DMS53 (cell line): Measurements from ENCODE around the gene CACFD1.

Experiments used
- DNase-seq: peaks from one replicate; lab custom pipeline; 2025; lab: John Stamatoyannopoulos, UW

The CACFD1 gene

GRCh38 chr9:133464638-133465037 is 4.9 kb downstream of the CACFD1 start:
- no peak for DNase-seq

DNA sequence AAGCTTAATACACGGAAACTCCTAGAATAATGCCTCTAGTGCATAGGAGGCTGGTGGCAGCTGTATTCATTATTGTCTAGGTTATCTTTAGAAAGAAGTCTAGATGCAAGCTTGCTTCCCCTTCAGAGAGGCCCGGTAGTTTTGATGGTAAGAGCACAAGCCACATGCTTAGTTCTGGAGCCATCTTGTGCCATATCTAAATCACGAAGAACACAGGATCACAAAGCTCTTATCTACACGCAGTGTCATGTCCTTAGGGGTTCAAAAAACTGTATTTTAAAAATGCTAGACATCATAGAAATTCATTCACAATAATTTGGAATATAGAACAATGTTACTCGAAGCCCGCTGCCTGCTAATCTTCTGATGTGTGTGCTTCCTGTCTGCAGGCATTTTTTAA is 6.2 kb downstream of the CACFD1 start:
- DNase-seq, result no peak

DNA sequence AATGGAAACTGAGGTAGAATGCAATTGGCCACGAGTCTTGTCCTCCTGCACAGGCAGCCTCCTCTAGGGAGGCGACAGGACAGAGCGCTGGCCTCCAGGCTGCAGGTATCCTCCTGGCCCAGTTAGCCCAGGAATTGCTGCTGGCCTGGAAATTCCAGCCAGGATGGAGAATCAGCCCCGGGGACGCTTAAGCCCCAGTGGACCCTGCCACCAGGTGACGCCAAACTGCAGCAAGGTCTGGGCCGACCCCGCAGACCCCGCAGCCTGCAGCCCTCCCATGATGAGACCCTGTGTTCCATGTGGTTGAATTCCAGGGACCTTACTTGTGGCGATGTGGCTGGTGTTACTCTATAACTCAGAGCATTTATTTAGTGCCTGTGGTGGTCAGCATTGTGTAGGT is 7.3 kb downstream of the CACFD1 start:
- no peak for DNase-seq

DNA sequence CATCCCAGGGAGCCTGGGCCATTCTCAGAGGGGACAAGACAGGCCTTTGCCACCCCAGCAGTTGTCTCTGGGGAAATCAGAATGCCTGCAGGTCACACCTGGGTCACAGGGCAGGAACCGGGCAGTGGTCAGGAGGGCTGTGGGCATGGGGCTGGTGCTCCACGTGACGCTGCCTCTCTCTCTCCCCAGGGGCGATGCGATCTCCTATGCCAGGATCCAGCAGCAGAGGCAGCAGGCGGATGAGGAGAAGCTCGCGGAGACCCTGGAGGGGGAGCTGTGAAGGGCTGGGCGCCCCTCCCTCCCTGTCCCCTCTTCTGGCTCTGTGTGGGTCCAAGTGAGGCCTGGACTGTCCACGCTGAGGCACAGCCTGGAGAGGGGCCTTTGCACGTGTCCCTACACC is 8.6 kb downstream of the CACFD1 start:
- DNase-seq, result no peak

DNA sequence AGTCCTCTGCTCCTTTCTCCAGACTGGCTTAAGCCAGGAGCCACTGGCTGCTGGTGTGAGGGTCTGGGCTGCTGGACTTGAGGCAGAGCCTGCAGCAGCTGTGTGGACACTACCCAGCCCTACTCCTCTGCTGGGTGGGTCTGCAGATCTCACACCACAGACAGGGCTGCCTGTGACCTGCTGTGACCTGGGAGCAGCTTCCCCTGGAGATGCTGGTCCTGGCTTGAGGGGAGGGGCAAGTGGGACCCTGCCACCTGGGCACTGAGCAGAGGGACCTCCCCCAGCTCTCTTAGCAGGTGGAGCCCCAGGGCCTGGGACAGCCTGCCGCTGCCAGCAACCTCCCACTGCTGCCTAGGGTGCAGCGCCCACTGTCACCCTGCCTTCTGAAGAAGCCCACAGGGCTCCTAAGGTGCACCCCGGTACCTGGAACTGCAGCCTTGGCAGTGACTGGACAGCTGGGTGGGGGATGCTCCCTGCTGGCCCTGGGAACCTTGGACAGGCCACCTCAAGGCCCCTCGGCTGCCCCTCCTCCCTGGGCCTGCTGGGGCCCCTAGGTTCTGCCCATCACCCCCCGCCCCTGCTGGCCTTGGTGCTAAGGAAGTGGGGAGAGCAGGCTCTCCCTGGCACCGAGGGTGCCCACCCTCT is 9.1 kb downstream of the CACFD1 start:
- no peak for DNase-seq

DNA sequence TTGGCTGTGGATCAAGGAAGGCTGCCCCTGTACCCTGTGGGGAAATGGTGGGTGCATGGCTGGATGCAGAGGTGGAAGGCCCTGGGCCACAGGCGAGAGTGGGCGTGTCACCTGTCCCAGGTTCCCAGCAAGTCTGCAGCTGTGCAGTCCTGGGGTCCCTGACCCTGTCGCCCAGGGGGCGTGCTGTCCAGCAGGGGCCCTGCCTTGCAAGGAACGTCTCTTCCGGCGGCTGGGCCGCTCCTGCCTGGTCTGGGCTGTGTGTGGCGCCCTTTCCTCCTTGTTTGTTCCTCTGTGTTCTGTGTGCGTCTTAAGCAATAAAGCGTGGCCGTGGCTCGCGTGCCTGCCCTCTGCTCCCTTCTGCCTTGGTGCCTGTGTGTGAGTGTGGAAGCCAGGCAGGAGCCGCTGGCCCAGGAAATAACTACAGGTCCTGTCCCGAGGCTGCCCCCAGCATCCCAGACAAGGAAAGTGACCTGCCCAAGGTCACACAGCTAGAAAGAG is 10.7 kb downstream of the CACFD1 start:
- no peak for DNase-seq

- no peak for DNase-seq
These were observed 11.2 kb downstream of the CACFD1 start for GRCh38 chr9:133470988-133471387.

DNA sequence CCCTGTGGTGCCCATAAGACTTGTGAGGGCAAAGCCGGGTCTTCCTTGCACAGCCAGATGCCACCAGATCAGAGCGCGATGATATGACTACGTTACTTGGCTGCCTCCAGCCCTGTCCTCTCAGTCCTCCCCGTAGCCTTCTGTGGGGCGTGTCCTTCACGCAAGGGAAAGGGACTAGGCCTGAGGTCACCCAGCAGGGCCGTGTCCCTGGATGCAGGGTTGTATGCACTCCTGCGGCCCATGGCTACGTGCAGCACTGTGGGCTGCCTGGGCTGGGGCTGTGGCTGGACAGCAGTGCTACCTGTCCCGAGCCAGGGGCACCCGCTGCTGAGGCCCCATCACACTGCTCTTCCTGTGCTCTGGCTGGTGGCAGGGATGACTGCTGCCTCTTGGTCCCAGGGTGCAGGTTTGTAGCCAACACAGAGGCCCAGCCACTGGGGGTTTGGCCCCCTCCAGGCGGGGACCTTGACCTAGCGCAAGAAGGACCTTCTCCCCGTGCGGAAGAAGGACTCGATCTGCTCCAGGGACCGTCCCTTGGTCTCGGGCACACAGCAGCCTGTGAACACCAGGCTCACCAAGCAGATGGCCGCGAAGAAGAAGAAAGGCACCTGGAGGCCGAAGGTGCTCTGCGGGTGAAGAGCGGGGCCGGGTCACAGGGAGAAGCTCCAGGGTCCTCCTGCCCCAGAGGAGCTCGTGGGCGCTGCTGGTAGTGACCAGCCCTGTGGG is 11.9 kb downstream of the CACFD1 start:
- DNase-seq, result peak; percentile 38

DNA sequence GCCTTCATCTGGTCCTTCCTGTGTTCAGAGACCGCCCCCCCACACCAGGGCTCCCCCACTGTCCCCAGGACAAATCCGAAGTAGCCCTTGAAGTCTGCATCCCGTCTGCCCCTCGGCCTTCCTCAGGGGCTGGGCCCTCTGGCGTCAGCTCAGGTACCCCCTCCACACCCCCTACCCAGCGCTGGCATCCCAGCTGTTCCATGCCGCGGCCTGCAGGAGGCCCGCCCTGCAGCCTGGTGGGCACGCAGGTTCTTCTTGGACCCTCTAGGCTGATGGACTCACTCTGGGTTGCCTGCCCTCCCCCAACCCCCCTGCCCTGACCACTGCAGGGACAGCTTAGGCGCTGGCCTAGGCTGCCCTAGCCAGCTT is 12.5 kb downstream of the CACFD1 start:
- no peak for DNase-seq

DNA sequence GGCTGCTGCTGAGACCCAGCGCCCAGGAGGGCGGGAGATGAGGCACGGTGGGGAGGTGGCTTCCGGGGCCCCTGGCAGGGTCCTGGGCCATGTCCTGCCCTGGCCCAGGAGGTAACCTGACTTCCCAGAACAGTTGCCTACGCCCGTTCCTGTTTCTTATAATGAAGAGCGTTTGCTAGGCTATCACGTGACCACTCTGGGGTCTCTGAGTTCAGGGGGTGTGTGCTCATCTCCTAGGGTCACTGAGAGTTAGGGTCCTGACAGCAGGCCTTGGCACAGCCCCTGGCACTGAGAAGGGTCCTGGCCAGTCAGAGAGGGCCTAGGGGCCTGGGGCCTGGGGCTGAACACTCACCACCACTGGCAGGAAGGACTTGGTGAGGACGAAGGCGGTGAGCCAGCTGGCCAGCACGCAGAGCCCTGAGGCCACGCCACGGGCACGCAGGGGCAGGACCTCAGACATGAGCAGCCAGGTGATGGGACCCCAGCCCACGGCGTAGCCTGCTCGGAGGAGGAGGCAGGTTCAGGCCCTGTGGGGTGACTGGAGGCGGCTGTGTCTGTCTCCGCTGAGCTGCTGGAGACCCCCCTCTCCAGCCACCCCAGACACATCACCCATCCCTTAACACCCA is 13.1 kb downstream of the CACFD1 start:
- no peak for DNase-seq

GRCh38 chr9:133473743-133474142 is 14.0 kb downstream of the CACFD1 start:
- no peak for DNase-seq

GRCh38 chr9:133474215-133474614 is 14.4 kb downstream of the CACFD1 start:
- no peak for DNase-seq

DNA sequence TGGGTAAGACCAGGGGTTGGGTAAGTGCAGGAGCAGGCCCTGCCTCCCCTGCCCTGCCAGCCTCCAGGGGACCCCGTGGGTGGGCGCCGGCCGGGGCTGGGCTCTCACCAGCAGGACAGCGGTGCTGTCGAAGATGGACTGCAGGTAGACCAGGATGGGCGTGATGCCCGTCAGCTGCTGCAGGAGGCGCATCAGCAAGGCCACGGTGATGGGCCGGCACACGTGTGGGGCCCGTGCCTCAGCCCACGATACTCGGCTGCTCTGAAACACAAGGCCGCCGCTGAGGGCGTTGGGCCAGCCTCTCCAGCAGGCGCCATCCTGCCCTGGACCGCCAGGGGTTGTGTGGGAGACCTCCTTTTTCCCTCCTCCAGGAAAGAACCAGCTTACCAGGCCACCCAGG is 15.1 kb downstream of the CACFD1 start:
- no peak for DNase-seq

GRCh38 chr9:133475292-133476012 is 15.7 kb downstream of the CACFD1 start:
- DNase-seq, result no peak

DNA sequence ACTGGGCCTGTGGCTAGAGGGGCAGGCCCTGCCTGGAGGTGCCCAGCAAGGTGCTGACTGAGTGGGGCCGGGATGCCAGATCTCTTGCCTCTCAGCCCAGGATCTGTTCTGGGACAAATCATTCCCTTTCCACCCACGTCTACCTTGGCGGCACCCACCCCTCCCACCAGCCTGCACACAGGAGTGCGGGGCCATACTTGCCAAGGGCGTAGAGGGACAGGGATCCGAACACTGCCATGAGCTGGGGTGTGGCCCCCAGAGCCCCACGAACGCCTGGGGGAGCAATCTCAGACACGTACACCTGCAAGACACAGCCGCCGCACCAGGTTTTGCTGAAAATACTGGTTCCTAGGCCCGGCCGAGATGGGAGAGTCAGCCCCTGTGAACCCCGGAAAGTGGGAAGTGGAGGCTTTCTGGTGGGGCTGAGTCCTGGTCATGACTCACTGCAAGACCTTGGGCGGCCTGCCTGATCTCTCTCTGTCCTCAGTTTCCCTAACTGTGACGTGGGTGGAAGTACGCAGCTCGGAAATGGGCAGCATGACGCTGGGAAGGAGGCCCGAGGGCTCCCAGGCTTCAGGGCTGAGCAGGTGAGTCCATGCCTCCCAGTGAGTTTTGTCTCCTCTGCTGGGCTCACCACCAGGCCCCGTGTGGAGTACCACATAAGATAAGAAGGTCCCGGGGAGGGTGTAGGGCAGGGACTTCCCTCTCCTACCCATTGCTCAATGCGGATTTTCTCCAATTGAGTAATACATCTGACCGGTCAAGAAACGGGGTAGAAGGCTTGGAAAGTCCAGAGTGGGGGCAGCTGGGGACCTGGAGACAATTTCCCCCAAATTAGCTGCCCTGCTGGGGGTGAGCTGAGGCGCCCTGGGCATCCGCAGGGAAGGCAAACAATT is 16.5 kb downstream of the CACFD1 start:
- no peak for DNase-seq

DNA sequence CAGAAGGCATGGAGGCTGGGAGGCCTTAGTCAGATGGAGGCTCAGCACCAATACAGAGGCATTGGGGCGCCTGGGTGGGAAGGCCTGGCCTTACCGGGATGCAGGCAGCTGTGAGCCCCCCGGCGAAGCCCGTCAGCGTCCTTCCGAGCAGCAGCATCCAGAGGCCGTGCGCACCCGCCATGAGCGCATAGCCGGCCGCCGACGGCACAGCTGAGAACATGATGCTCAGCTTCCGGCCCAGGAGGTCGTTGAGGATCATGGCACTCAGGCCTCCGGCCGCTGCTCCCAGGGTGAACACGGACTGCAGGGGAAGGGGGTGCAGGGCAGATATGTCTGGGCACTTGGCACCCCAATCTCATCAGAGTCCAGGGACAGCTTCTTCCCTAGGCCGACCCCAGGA is 17.2 kb downstream of the CACFD1 start:
- no peak for DNase-seq

DNA sequence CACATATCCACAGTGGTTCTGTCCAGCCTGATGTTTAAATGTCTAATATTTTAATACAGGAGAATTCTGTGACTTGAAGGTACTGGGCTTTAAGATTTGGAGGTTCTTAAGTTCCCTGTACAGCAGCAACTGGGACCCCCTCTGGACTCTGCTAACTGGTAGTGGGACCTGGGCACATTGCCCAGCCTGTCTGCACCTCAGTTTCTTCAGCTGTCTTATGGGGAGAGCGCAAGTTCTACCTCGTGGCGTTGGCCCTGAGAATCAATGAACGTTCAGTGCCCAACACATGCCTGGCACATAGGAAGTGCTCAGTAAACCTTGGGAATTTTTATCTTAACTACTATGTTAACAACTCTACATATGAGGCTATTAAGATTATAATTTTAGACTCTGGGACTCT is 17.7 kb downstream of the CACFD1 start:
- DNase-seq, result no peak

DNA sequence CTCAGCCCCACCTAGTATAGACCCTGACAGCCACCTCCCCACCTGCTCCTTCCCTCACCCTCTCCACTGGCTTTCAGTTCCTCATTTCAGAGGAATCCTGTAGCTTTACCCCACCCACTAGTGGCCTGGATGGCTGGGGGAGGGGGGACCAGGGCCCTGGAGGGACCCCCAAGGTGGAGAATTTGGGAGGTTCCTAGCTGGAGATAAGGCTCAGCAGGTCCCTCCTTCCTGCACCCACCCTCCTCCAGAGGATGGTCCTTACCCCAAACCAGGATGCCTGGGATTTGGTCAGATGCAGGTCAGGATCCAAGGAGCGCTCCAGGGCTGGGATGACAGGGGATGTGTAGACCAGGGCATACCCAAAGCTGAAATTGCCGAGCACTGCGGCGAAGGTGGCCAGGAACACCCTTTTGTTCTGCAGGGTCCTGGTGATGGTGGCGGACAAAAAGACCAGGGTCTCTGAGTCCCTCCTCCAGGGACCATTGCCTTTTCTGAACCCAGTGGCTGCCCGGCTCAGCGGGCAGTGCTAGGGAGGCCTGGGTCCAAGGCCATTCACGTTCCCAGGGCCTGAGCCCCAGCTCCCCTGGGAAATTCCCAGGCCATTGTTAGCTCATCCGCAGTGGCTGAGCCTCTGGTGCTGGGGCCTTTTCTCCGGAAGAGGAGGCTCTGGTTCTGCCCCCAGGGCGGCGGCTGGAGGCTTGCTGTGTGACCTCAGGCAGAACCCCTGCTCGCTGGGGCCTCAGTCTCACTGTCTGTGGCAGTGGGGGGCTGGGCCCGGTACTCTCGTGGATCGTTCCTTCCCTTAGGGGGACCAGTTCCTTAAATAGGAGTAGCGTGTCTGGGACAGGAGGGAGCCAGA is 18.4 kb downstream of the CACFD1 start:
- DNase-seq, result peak; percentile 70

DNA sequence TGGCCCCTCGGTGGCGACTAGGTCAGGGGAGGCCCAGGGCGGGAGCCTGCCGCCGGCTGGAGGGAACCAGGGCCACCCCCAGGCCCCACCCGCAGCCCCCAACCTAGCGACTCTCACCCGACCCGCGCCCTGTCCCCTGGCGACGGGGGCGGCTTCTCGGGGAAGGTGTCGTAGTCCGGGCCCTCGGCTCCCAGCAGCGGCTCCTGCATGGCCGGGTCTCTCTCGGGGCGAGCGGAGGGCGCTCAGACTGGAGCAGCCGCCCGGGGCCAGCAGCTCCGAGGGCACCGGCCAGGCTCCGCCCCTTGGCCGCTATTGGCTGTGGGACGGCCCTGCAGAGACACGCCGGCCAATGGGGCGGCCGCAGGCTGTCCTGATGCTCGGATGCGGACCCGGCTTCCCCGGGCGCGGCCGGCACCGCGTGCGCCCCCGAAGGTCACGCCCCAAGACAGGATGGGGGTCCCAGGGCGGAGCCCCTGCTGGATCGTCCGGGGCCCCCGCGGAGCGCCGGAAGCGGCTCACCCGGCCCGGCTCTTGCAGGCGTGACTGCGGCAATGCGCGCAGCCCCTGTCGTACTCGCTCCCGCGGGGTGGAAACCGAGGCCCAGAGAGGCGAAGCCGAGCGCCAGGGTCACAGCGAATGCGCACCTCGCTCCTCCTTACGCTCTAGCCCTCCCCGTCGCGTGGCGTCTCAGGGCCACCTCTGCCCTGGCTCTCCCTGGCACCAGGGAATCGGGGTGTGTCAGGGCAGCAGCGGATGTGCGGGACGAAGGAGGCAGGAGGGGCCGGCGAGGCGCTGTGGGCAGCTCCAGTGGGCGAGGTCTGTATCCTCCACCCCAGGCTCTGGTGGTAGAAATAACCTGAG is 19.3 kb downstream of the CACFD1 start, which contains the start of gene SLC2A6:
SLC2A6 (minus strand) TSS at position 249 of the 861 bp plus-strand sequence; CDS start at position 209, 40 bp downstream.
- peak; percentile 94 for DNase-seq

DNA sequence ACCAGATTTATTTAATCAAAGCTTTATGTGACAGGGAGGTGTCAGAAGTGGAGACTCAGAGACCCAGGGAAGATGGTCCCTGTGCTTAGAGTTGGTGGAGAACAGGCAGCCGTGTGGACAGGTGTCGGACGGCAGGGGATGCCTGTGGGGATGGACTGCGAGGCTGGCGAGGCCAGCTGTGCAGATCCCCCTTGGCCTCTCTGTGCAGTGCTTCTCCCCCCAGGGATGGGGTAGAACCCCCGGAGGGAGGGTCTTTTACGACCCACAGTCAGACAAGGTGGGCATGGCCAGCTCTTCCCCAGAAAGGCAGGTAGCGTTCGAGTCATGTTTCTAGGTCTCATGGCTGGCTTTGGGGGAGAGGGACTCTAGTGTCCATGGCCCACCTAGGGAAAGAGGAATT is 23.8 kb downstream of the CACFD1 start:
- DNase-seq, result no peak
